Tibial artery (tissue), 4 donors: ENCODE measurements around the gene SEC31A.
A peak's percentile ranks its signal among the peaks of the same experiment; 100 is the strongest.

Experiments used
- DNase-seq, 2 donors: peaks; one replicate each; pipeline ENCODE4 v3.0.0-alpha.2; 2019
- H3K27ac ChIP-seq, 2 donors: fragments of 200-600 bp; sonication (generic) in 1 of 2; 1 replicate in 1 of 2; 2 replicates in 1 of 2; pipeline ENCODE4 v1.5.1; 2018 to 2019; ENCODE audit warnings: mild to moderate bottlenecking in 1 of 2
- H3K27me3 ChIP-seq, 2 donors: fragments of 200-600 bp; sonication (generic) in 1 of 2; one replicate each; pipeline versions ENCODE4 v1.5.1 to v1.6.0; 2016 to 2019
- H3K36me3 ChIP-seq, 3 donors: fragments of 200-600 bp; sonication (generic) in 2 of 3; one replicate each; pipeline ENCODE4 v1.5.1; 2016 to 2019; ENCODE audit warnings: mild to moderate bottlenecking in 2 of 3
- H3K4me1 ChIP-seq, 4 donors: fragments of 200-600 bp; sonication (generic) in 2 of 4; 1 replicate in 3 of 4; 2 replicates in 1 of 4; pipeline ENCODE4 v1.5.1; 2016 to 2019
- H3K4me3 ChIP-seq, 2 donors: fragments of 200-600 bp; sonication (generic) in 1 of 2; 1 replicate in 1 of 2; 2 replicates in 1 of 2; pipeline ENCODE4 v1.5.1; 2018 to 2019; ENCODE audit warnings: mild to moderate bottlenecking in 2 of 2
- H3K9me3 ChIP-seq, 3 donors: fragments of 200-600 bp; sonication (generic) in 1 of 3; one replicate each; pipeline ENCODE4 v1.5.1; 2016 to 2019
- CTCF ChIP-seq, 2 experiments: fragments of 200-600 bp in 1 of 2; fragments of 450-650 bp in 1 of 2; IDR thresholded peaks; one replicate each; pipeline ENCODE4 v1.5.1; 2017 to 2019; ENCODE audit warnings: antibody characterized with exemption in 2 of 2, mild to moderate bottlenecking in 1 of 2, moderate library complexity in 1 of 2
- intact Hi-C: fragments of 100-400 bp; cut with DNase I; formaldehyde crosslinking; loops from one replicate; pipeline ENCODE4 v1.15.0; 2023; ENCODE audit warnings: low total_unique reads

Gene SEC31A

GRCh38 chr4:82786828-82787227 is 104.1 kb downstream of the SEC31A start:
- no peak for TF ChIP-seq CTCF (IDR thresholded peaks at IDR 0.05)
- no peak overlapping the region for H3K4me3 ChIP-seq
- no peak overlapping the region for H3K27ac ChIP-seq
- intact Hi-C loops, result no loop called here
- no peak for DNase-seq
- H3K27me3 ChIP-seq, result no peaks in the 10 kb centered on the region
- no peaks in the 10 kb centered on the region for H3K36me3 ChIP-seq
- peaks cover 0 to 8% (median 0%) of the 10 kb centered on the region in 4 donors for H3K4me1 ChIP-seq
- H3K9me3 ChIP-seq, result no peaks in the 10 kb centered on the region

GRCh38 chr4:82785611-82786400 is 105.1 kb downstream of the SEC31A start:
- intact Hi-C loops, result no loop called here
- no peaks in the 10 kb centered on the region for H3K9me3 ChIP-seq
- no peaks in the 10 kb centered on the region for H3K27me3 ChIP-seq
- no peak overlapping the region for H3K4me3 ChIP-seq
- no peaks in the 10 kb centered on the region for H3K36me3 ChIP-seq
- H3K4me1 ChIP-seq, result peaks cover 0 to 8% (median 2%) of the 10 kb centered on the region in 4 donors
- no peak overlapping the region for H3K27ac ChIP-seq
- no peak for TF ChIP-seq CTCF (IDR thresholded peaks at IDR 0.05)
- no peak for DNase-seq

GRCh38 chr4:82784681-82785610 is 106.0 kb downstream of the SEC31A start:
- Histone ChIP-seq H3K4me3 (no peak overlapping the region), H3K27me3 (no peaks in the 10 kb centered on the region), H3K9me3 (no peaks in the 10 kb centered on the region), H3K27ac (no peak overlapping the region), H3K36me3 (no peaks in the 10 kb centered on the region), H3K4me1 (peaks cover 0 to 10% (median 4%) of the 10 kb centered on the region in 4 donors)
- intact Hi-C loops, result no loop called here
- no peak for DNase-seq
- TF ChIP-seq CTCF (IDR thresholded peaks at IDR 0.05), result no peak

GRCh38 chr4:82782626-82783345 is 108.2 kb downstream of the SEC31A start:
- Histone ChIP-seq H3K36me3 (no peaks in the 10 kb centered on the region), H3K4me1 (peaks cover 0 to 10% (median 4%) of the 10 kb centered on the region in 4 donors), H3K9me3 (no peaks in the 10 kb centered on the region), H3K4me3 (no peak overlapping the region), H3K27ac (no peak overlapping the region), H3K27me3 (no peaks in the 10 kb centered on the region)
- DNase-seq, result no peak
- intact Hi-C loops, result no loop called here
- TF ChIP-seq CTCF (IDR thresholded peaks at IDR 0.05), result no peak

GRCh38 chr4:82780752-82781231 is 110.2 kb downstream of the SEC31A start:
- Histone ChIP-seq H3K4me1 (peaks cover 0 to 10% (median 4%) of the 10 kb centered on the region in 4 donors), H3K36me3 (no peaks in the 10 kb centered on the region), H3K27me3 (no peaks in the 10 kb centered on the region), H3K4me3 (no peak overlapping the region), H3K27ac (no peak overlapping the region), H3K9me3 (no peaks in the 10 kb centered on the region)
- intact Hi-C loops, result no loop called here
- TF ChIP-seq CTCF (IDR thresholded peaks at IDR 0.05), result no peak
- DNase-seq, result peak; percentile 68 to 81
